ENCODE data around the gene CACNA1B. TPM values are rescaled to one million over a fixed set of nuclear protein-coding genes. Genes with fewer than 3 reads are reported as not detected.

The CACNA1B gene
- polyA plus RNA-seq, 4 donors: under 0.01 to 0.91 (median 0.18) TPM; not detected in 1

DNA sequence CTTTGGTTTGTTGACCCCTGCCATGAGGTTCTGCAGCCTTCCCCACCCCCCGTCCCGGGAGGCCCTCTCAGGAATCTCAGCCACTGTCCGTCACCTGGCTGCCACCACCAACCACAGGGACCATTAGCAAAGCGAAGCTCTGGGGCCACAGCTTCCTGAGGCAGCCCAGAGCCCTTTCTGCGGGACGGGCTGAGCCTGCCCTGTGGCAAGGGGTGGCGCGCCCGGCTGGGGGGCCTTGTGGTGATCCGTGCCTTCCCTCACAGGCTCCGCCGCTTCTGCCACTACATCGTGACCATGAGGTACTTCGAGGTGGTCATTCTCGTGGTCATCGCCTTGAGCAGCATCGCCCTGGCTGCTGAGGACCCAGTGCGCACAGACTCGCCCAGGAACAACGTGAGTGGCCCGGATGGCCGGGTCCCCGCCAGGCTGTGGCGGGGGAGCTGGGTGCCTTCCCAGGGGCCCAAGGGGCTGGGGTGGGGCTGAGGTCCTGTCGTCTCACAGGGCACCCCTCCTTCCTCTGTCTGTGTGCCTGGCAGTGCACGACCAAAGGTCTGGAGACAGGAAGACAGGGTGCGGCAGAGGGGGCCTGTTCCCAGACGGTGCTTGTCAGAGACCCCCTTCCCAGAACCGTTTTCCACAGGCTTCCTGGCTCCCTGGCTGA, 169.2 kb downstream of the CACNA1B start:
- 70 to 73% (median 71%) methylated on average over 29 of the region's 29 CpGs for WGBS, 3 donors
- no peak for FAIRE-seq

DNA sequence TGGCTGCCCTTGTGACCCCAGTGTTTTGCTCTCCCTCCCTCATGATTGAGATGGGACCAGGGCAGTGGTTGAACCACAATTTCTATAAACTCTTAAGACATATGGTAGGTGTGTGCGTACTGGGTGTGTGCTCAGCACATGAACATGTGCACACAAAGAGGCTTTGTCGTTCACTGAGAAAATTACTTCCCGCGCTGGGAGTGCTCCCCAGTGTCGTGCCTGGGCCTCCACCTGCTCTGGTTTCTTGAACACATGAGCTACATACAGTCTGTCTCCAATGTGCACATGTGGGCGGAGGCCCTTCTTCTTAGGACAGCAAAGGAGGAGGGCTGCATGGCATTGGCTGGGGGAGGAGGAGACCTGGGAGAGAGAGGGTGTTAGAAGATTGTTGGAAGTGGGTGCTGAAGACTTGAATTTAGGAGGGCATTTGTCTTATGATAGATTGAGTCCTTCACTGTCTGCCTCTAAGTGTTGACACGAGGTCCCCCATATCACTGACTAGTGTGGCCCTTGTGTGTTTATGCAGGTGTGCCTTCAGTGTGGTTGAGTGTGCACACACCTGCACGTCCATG, 170.0 kb downstream of the CACNA1B start:
- Histone ChIP-seq H3K27ac (ENCODE audit: low read depth in 1 of 3, low read length in 2 of 3) (no peak overlapping the region), H3K4me3 (ENCODE audit: low read depth in 1 of 3, low read length in 3 of 3) (no peak overlapping the region), H3K36me3 (ENCODE audit: control insufficient read depth in 3 of 3, insufficient read depth in 2 of 3, low read depth in 1 of 3, low read length in 3 of 3) (no peaks in the 10 kb centered on the region), H3K27me3 (ENCODE audit: control insufficient read depth in 3 of 3, insufficient read depth in 3 of 3, low read length in 3 of 3) (no peaks in the 10 kb centered on the region), H3K9me3 (ENCODE audit: control insufficient read depth in 2 of 2, insufficient read depth in 1 of 2, low read depth in 1 of 2, low read length in 1 of 2) (no peaks in the 10 kb centered on the region), H3K4me1 (ENCODE audit: control insufficient read depth in 3 of 3, insufficient read depth in 2 of 3, low read depth in 1 of 3, low read length in 2 of 3) (no peaks in the 10 kb centered on the region)
- DNase-seq: peak in 1 of 2 donors; percentile 9
- FAIRE-seq: no peak
- WGBS, 3 donors: 49 to 73% (median 65%) methylated on average over 8 of the region's 8 CpGs

More for the DNA sequence above, 169.2 kb downstream of the CACNA1B start:
- Histone ChIP-seq H3K4me3 (ENCODE audit: low read depth in 1 of 3, low read length in 3 of 3) (no peak overlapping the region), H3K27ac (ENCODE audit: low read depth in 1 of 3, low read length in 2 of 3) (no peak overlapping the region), H3K4me1 (ENCODE audit: control insufficient read depth in 3 of 3, insufficient read depth in 2 of 3, low read depth in 1 of 3, low read length in 2 of 3) (no peaks in the 10 kb centered on the region), H3K27me3 (ENCODE audit: control insufficient read depth in 3 of 3, insufficient read depth in 3 of 3, low read length in 3 of 3) (no peaks in the 10 kb centered on the region), H3K9me3 (ENCODE audit: control insufficient read depth in 2 of 2, insufficient read depth in 1 of 2, low read depth in 1 of 2, low read length in 1 of 2) (no peaks in the 10 kb centered on the region), H3K36me3 (ENCODE audit: control insufficient read depth in 3 of 3, insufficient read depth in 2 of 3, low read depth in 1 of 3, low read length in 3 of 3) (no peaks in the 10 kb centered on the region)
- no peak for DNase-seq

DNA sequence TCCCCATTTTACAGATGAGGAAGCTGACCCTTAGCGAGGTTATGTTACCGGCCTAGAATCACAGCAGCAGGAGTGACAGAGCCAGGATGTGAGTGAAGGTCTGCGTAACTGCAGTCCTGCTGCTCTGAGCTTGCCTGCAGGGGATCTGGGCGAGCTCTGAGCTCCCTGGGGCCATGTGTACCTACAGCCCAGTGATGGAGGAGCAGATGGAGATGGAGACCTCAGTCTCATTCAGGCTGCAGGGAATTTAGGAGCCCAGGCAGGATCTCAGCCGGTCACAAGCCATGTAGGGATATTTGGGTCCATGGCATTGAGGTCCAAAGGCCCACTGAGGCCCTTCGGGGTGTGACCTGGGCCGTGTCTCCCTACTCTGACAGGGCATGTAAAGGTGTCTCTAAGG, 170.6 kb downstream of the CACNA1B start:
- H3K4me1 ChIP-seq (ENCODE audit: control insufficient read depth in 3 of 3, insufficient read depth in 2 of 3, low read depth in 1 of 3, low read length in 2 of 3): no peaks in the 10 kb centered on the region
- no peak for DNase-seq

DNA sequence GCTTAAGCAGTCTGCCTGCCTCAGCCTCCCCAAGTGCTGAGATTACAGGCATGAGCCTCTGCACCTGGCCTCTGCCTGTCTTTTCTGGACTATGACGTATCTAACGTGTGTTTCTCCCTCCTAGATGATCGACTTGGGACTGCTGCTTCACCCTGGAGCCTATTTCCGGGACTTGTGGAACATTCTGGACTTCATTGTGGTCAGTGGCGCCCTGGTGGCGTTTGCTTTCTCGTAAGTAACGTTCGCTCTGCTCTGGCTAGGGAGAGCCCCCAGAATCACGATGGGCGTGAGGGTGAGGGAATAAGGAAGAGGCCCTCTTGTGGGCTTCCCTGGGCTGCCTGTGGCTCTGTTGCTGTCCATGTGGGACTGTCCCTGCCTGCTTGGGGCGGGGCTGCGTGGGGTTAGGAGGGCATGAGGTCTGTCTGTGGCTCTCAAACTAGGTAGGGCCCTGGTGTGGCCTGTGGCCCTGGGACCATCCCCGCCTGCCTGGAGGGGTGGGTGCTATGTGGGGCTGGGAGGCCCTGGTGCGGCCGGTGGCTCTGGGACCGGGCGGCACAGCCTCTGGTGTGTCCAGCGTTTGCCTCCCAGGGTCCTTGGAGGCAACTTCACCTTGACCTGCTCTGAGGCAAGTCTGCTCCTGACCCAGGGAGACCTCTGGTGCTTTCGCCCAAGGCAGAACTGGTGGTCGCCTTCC, 171.7 kb downstream of the CACNA1B start:
- DNase-seq: no peak
- FAIRE-seq: no peak
- H3K36me3 ChIP-seq (ENCODE audit: control insufficient read depth in 3 of 3, insufficient read depth in 2 of 3, low read depth in 1 of 3, low read length in 3 of 3): no peaks in the 10 kb centered on the region
- H3K4me1 ChIP-seq (ENCODE audit: control insufficient read depth in 3 of 3, insufficient read depth in 2 of 3, low read depth in 1 of 3, low read length in 2 of 3): no peaks in the 10 kb centered on the region
- H3K9me3 ChIP-seq (ENCODE audit: control insufficient read depth in 2 of 2, insufficient read depth in 1 of 2, low read depth in 1 of 2, low read length in 1 of 2): no peaks in the 10 kb centered on the region
- no peak overlapping the region for H3K27ac ChIP-seq (ENCODE audit: low read depth in 1 of 3, low read length in 2 of 3)
- no peaks in the 10 kb centered on the region for H3K27me3 ChIP-seq (ENCODE audit: control insufficient read depth in 3 of 3, insufficient read depth in 3 of 3, low read length in 3 of 3)
- 81 to 85% (median 82%) methylated on average over 20 to 21 of the region's 21 CpGs for WGBS, 3 donors
- H3K4me3 ChIP-seq (ENCODE audit: low read depth in 1 of 3, low read length in 3 of 3): no peak overlapping the region

More for the DNA sequence above, 170.6 kb downstream of the CACNA1B start:
- Histone ChIP-seq H3K27ac (ENCODE audit: low read depth in 1 of 3, low read length in 2 of 3) (no peak overlapping the region), H3K4me3 (ENCODE audit: low read depth in 1 of 3, low read length in 3 of 3) (no peak overlapping the region), H3K9me3 (ENCODE audit: control insufficient read depth in 2 of 2, insufficient read depth in 1 of 2, low read depth in 1 of 2, low read length in 1 of 2) (no peaks in the 10 kb centered on the region), H3K27me3 (ENCODE audit: control insufficient read depth in 3 of 3, insufficient read depth in 3 of 3, low read length in 3 of 3) (no peaks in the 10 kb centered on the region), H3K36me3 (ENCODE audit: control insufficient read depth in 3 of 3, insufficient read depth in 2 of 3, low read depth in 1 of 3, low read length in 3 of 3) (no peaks in the 10 kb centered on the region)
- 73 to 87% (median 73%) methylated on average over 7 of the region's 7 CpGs for WGBS, 3 donors
- no peak for FAIRE-seq

DNA sequence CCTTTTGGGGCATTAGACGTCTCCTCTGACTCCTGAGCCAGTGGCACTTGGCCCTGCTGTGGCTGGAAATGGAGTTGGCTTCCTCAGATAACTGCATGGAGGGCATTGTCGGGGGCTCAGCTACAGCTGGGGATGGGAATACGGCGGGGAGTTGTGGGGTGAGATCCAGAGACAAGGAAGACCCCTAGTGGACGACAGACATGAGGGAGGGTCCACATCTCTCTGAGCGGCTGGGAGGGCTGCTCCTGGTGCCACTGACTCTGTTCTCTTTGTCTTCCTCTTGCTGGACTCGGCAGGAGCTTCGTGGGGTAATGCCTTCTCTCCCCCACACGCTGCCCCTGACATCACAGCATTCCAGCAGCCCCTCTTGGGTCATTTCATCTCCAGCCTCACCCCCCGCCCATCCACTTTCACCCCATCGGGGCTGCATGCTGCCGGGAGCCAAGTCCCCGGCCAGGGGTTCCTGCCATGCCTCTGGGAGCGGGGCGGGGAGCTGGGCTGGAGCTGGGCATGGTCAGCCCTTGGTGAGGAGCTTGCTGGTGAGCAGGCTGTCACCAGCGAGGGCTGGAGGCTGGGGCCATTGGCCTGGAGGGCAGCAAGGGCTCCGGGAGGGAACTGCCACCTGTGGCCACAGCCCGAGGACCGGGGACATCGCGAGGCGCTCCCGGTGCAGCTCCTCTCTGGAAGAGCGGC, 172.3 kb downstream of the CACNA1B start:
- no peaks in the 10 kb centered on the region for H3K9me3 ChIP-seq (ENCODE audit: control insufficient read depth in 2 of 2, insufficient read depth in 1 of 2, low read depth in 1 of 2, low read length in 1 of 2)
- FAIRE-seq: no peak
- H3K4me1 ChIP-seq (ENCODE audit: control insufficient read depth in 3 of 3, insufficient read depth in 2 of 3, low read depth in 1 of 3, low read length in 2 of 3): no peaks in the 10 kb centered on the region
- no peaks in the 10 kb centered on the region for H3K36me3 ChIP-seq (ENCODE audit: control insufficient read depth in 3 of 3, insufficient read depth in 2 of 3, low read depth in 1 of 3, low read length in 3 of 3)
- no peak for DNase-seq
- 72 to 77% (median 73%) methylated on average over 23 to 24 of the region's 24 CpGs for WGBS, 3 donors
- H3K4me3 ChIP-seq (ENCODE audit: low read depth in 1 of 3, low read length in 3 of 3): no peak overlapping the region
- no peaks in the 10 kb centered on the region for H3K27me3 ChIP-seq (ENCODE audit: control insufficient read depth in 3 of 3, insufficient read depth in 3 of 3, low read length in 3 of 3)
- no peak overlapping the region for H3K27ac ChIP-seq (ENCODE audit: low read depth in 1 of 3, low read length in 2 of 3)

DNA sequence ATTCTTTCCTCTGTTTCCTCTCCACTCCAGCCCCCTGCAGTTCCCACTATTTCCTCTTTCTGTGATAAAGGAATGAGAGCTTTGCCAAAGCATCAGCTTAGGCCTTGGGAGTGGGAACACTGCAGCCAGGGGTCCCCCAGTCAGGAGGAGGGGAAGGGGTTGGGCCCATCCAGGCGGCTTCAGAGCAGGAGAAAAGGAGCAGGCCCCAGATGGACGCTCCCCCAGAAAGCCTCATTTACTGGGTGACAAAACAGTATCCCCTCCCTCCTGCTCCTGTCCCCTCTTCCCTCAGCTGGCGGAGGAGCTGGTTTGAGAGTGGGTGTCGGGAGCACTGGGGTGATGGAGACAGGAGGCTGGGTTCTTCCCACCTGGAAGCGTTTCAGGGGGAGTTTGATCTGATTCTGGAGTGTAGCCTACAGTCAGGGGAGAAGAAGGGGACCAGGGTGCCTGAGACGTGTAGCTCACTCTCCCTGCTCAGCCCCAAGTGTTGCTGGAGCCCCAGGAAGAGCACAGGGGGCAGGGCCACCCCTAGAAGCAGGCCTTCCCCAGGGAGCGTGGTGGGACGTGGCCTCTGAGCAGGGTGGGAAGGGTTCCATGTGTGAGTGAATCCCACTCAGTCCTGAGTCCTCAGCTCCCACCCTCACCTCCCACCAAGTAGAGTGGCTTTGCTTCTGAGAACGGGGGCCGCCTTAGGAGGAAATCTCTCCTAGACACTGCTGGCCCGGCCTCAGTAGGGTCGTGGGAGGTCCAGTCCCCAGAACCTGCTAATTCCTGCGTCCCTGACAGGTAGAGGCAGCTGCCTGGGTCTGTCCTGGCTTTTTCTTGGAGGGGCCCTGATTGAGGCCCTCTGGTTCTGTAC, 173.1 kb downstream of the CACNA1B start:
- DNase-seq (no peak), FAIRE-seq (no peak)

DNA sequence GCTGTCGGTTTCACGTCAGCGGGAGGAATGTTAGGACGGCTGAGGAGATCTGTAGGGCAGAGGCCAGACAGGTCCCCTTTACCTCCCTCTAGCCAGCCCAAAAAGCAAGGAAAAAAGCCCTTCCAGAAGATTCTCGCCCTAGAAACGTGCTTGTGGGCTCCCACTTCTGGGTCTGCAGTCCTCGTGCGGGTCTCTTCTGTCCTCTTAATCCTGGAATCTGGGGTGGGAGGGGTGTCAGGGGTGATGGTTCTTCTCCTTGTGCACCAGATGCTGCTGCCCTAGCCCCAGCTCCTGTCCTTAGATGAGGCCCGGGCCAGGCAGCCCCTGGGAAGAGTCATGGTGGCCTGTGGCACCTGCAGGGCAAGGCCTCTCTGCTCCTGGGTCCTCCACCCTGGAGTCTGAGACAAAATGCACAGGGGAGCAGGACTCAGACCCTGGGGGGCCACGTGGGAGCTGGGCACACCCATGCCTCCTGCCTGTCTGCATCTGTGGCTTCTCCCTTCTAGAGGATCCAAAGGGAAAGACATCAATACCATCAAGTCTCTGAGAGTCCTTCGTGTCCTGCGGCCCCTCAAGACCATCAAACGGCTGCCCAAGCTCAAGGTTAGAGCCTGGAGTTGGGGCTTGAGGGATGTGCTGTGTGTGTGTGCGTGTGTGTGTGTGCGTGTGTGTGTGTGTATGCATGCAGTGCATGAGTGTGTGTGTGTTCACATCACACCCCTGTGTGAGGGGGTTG, 174.2 kb downstream of the CACNA1B start:
- no peaks in the 10 kb centered on the region for H3K36me3 ChIP-seq (ENCODE audit: control insufficient read depth in 3 of 3, insufficient read depth in 2 of 3, low read depth in 1 of 3, low read length in 3 of 3)
- H3K4me3 ChIP-seq (ENCODE audit: low read depth in 1 of 3, low read length in 3 of 3): no peak overlapping the region
- no peaks in the 10 kb centered on the region for H3K9me3 ChIP-seq (ENCODE audit: control insufficient read depth in 2 of 2, insufficient read depth in 1 of 2, low read depth in 1 of 2, low read length in 1 of 2)
- no peaks in the 10 kb centered on the region for H3K27me3 ChIP-seq (ENCODE audit: control insufficient read depth in 3 of 3, insufficient read depth in 3 of 3, low read length in 3 of 3)
- no peaks in the 10 kb centered on the region for H3K4me1 ChIP-seq (ENCODE audit: control insufficient read depth in 3 of 3, insufficient read depth in 2 of 3, low read depth in 1 of 3, low read length in 2 of 3)
- DNase-seq: no peak
- H3K27ac ChIP-seq (ENCODE audit: low read depth in 1 of 3, low read length in 2 of 3): no peak overlapping the region
- FAIRE-seq: no peak
- 74 to 79% (median 77%) methylated on average over 15 of the region's 15 CpGs for WGBS, 3 donors

More for the DNA sequence above, 173.1 kb downstream of the CACNA1B start:
- WGBS, 3 donors: 66 to 73% (median 69%) methylated on average over 13 of the region's 13 CpGs
- Histone ChIP-seq H3K4me1 (ENCODE audit: control insufficient read depth in 3 of 3, insufficient read depth in 2 of 3, low read depth in 1 of 3, low read length in 2 of 3) (no peaks in the 10 kb centered on the region), H3K27me3 (ENCODE audit: control insufficient read depth in 3 of 3, insufficient read depth in 3 of 3, low read length in 3 of 3) (no peaks in the 10 kb centered on the region), H3K27ac (ENCODE audit: low read depth in 1 of 3, low read length in 2 of 3) (no peak overlapping the region), H3K4me3 (ENCODE audit: low read depth in 1 of 3, low read length in 3 of 3) (no peak overlapping the region), H3K9me3 (ENCODE audit: control insufficient read depth in 2 of 2, insufficient read depth in 1 of 2, low read depth in 1 of 2, low read length in 1 of 2) (no peaks in the 10 kb centered on the region), H3K36me3 (ENCODE audit: control insufficient read depth in 3 of 3, insufficient read depth in 2 of 3, low read depth in 1 of 3, low read length in 3 of 3) (no peaks in the 10 kb centered on the region)
